Erythroblast (primary cell): Measurements from ENCODE around the gene HSD17B14.

Experiments
- DNase-seq, 2 experiments: peaks; one replicate each; lab custom pipeline; 2025; lab: John Stamatoyannopoulos, UW
- GATA1 ChIP-seq: IDR thresholded peaks from 2 replicates; pipeline ENCODE4 v1.6.1; 2011; ENCODE audit warnings: low read depth, mild to moderate bottlenecking, control low read depth, low read length, moderate library complexity
- POLR2A ChIP-seq: IDR thresholded peaks from 2 replicates; pipeline ENCODE4 v1.6.1; 2011; ENCODE audit warnings: mild to moderate bottlenecking, low read length

The HSD17B14 gene

DNA sequence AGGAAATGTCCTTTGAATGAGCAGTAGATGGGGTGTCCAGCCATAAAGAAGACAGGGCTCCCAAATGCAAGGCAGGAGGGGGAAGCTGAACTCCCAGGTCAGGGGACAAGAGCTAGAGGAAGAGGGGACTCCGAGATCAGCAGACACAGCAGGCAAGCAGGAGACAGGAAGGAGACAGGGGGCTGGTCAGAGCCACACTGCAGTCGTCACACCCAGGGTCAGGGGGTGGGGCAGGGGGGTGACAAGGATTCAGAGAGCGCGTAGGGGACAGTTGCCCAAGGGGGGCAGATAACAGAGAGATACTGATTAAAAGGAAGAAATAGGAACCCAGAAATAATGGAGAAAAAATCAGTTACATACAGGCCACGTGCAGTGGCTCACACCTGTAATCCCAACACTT lies 3.2 kb downstream of the HSD17B14 start:
- TF ChIP-seq POLR2A (no peak), GATA1 (no peak)
- DNase-seq: no peak

GRCh38 chr19:48830965-48831364 lies 5.3 kb downstream of the HSD17B14 start:
- no peak for TF ChIP-seq GATA1
- no peak for TF ChIP-seq POLR2A
- no peak for DNase-seq

DNA sequence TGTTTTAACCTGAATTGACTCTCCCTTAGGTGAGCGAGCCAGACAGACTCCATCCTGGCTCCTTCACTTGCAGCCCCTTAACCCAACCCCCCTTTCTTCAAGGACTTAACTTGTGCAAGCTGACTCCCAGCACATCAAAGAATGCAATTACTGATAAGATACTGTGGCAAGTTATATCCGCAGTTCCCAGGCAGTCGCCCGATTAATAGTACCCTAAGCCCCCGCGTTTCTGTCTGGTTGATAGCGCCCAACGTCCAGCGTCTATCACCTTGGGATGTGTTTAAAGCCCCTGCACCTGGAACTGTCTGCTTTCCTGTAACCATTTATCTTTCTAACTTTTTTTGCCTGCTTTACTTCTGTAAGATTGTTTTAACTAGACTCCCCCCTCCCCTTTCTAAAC lies 6.2 kb downstream of the HSD17B14 start:
- TF ChIP-seq GATA1 (no peak), POLR2A (no peak)

DNA sequence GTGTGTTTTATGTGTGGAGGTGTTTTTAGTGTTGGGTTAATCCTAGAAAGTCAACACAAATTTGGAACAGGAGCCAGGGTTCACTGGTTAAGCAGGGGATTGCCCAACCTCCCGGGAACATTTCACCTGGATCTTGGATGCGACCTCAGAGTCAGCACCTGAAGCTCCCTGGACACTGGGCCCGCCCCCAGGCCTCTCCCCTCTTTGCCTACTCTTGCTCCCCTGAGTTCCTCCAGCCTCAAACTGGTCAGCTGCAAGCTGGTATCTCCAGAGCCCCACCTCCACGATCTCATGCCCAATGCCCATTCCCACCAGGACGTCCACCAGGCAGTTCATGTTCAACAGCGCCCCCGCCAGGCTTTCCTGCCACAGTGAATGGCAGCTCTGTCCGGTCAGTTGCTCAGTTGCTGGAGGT lies 9.7 kb downstream of the HSD17B14 start:
- no peak for TF ChIP-seq POLR2A
- TF ChIP-seq GATA1: no peak
- DNase-seq: no peak

More for the DNA sequence above, 6.2 kb downstream of the HSD17B14 start:
- DNase-seq: no peak

DNA sequence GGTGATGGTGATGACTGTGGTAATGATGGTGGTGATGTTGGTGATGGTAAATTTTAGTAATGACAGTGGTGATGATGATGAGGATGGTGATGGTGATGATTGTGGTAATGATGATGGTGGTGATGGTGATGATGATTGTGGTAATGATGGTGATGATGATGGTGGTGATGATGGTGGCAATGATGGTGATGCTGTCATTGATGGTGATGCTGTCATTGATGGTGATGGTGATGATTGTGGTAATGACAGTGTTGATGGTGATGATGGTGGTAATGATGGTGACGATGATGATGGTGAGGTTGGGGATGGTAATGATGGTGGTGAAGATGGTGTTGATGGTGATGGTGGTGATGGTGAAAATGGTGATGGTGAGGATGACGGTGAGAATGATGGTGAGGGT lies 13.8 kb downstream of the HSD17B14 start:
- TF ChIP-seq POLR2A (no peak), GATA1 (no peak)
- DNase-seq: no peak

- TF ChIP-seq POLR2A: no peak
- TF ChIP-seq GATA1: no peak
- no peak for DNase-seq
These were observed 14.7 kb downstream of the HSD17B14 start for GRCh38 chr19:48821633-48822032.

- DNase-seq: no peak
- TF ChIP-seq POLR2A: no peak
- no peak for TF ChIP-seq GATA1
These were observed 16.9 kb downstream of the HSD17B14 start for GRCh38 chr19:48819366-48819816.

DNA sequence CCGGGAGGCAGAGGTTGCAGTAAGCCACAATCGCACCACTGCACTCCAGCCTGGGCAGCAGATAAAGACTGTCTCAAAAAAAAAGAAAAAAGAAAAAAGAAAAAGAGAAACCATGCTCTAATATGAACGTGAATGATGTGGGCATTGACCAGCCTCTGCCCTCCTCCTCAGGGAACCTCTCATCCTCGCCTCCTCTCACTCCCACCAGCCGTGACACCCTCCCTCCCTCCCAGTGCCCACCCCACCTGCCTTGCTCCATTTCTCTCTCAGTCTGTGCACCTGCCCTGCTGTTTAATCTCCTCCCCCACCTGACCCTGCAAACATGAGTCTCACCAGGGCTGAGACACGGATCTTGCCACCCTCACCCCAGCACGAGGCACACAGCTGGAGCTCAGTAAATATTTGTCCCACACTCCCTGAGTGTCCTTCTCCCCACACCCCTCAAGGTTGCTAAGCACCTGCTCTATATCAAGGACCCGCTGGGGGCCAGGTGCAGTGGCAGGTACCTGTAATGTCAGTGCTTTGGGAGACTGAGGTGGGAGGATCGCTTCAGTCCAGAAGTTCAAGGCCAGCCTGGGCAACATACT lies 18.0 kb downstream of the HSD17B14 start:
- no peak for TF ChIP-seq POLR2A
- TF ChIP-seq GATA1: no peak

DNA sequence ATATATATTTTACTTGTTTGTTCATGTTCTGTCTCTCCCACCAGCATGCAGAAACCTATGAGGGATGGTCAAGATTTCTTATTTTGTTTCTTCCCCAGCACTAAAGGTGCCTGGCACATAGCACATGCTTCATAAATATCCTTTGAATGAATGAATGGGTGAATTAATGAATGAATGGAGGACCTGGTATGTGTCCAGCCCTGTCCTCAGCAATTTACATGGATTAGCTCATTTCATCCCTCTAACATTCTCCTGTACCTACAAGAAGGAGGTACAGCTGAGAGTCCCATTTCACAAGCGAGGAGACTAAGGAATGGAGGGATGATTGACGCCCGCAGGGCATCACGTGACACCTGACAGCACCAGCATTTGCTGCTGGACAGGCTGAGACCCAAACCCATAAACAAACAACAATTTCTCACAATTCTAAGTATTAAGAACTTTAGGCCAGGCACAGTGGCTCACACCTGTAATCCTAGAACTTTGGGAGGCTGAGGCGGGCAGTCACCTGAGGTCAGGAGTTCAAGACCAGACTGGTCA lies 18.6 kb downstream of the HSD17B14 start:
- no peak for DNase-seq
- TF ChIP-seq POLR2A: no peak
- no peak for TF ChIP-seq GATA1

More for the DNA sequence above, 18.0 kb downstream of the HSD17B14 start:
- DNase-seq: no peak

GRCh38 chr19:48815870-48816501 lies 20.3 kb downstream of the HSD17B14 start:
- DNase-seq: no peak
- no peak for TF ChIP-seq GATA1
- no peak for TF ChIP-seq POLR2A

DNA sequence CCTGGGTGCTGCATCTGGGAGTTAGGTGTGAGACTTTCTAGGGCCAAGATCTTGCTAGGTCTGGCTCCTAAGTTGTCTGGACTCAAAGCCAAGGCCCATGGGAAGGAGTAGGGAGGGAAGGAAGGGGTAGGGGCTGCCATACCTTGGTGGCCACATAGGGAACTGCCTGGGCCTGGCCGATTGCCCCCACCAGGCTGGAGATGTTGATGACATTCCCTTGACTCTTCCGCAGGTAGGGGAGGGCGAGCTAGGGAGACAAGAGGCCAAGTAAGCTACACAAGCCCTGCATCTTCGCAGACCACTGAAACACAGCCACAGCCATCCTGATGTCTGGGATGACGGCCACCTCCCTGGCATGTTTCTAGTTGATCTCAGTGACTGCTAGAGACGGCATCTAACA lies 21.4 kb downstream of the HSD17B14 start:
- DNase-seq: no peak
- TF ChIP-seq GATA1 (no peak), POLR2A (no peak)

DNA sequence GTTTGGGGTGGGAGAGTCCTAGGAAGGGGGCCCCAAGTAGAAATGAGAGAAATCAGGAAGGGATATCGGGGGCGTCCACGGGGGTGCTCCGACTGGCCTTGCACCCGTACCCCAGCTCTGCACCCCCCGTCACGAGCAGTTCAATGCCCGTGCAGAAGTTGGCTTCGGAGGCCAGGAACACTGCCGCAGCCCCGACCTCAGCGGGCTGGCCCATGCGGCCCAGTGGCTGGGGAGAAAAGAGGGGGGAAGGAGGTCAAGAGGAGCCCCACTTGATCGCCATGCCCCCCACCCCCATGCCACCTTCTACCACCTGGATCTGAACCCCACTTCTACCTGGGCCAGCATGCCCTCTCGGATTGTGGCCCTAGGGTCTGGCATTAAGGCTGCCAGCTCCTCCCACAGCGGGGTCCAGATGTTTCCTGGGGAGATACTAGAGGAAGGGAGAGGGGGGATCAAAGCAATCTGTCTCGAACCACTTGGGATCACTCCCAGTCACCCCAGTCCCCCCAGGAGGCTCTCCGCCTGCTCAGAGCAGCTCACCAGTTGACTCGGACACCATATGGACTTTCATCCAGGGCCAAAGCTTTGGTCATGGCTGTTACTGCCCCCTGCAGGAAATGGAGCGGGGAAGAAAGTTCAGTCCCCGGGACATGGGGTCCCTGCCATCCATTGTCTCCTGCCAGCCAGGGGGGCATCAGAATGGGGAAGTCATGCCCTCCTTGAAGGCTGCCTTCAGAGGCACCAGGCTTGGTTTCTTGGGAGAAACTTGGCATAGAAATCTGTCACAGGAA lies 23.0 kb downstream of the HSD17B14 start:
- no peak for DNase-seq
- no peak for TF ChIP-seq GATA1
- no peak for TF ChIP-seq POLR2A

- TF ChIP-seq GATA1: no peak
- peak; percentile 36 for TF ChIP-seq POLR2A
- DNase-seq: peak; percentile 84 to 88
These were observed 24.0 kb downstream of the HSD17B14 start for GRCh38 chr19:48812094-48812929.
